H9 (cell line): Measurements from ENCODE around the gene SV2C. TPM values are rescaled to one million over a fixed set of nuclear protein-coding genes. Genes with fewer than 3 reads are reported as not detected.

ENCODE experiments used
- DNase-seq: peaks from one replicate; pipeline ENCODE4 v3.0.0-alpha.2; 2017
- H2AFZ ChIP-seq: one replicate; pipeline ENCODE4 v1.6.1; 2013; ENCODE audit warnings: mild to moderate bottlenecking, low read length, control low read depth, moderate library complexity
- H2AK5ac ChIP-seq: 2 replicates; pipeline ENCODE4 v1.6.1; 2013; ENCODE audit warnings: low read length, control low read depth, mixed read lengths; ENCODE audit not compliant: insufficient read length
- H2BK120ac ChIP-seq: one replicate; pipeline ENCODE4 v1.6.1; 2013; ENCODE audit warnings: low read depth, mild to moderate bottlenecking, low read length, control low read depth, inconsistent platforms; ENCODE audit not compliant: poor library complexity, severe bottlenecking
- H2BK12ac ChIP-seq: 2 replicates; pipeline ENCODE4 v1.6.1; 2013; ENCODE audit warnings: low read length, control low read depth, mixed read lengths, low read depth; ENCODE audit not compliant: insufficient read length
- H2BK15ac ChIP-seq: 2 replicates; pipeline ENCODE4 v1.6.1; 2013; ENCODE audit warnings: low read depth, low read length, control low read depth
- H2BK20ac ChIP-seq: one replicate; pipeline ENCODE4 v1.6.1; 2013; ENCODE audit warnings: low read depth, mild to moderate bottlenecking, low read length, control low read depth, inconsistent platforms; ENCODE audit not compliant: poor library complexity, severe bottlenecking
- H2BK5ac ChIP-seq: 2 replicates; pipeline ENCODE4 v1.6.1; 2013; ENCODE audit warnings: low read length, control low read depth, mixed read lengths; ENCODE audit not compliant: insufficient read length
- H3K14ac ChIP-seq: 2 replicates; pipeline ENCODE4 v1.6.1; 2013; ENCODE audit warnings: low read length, control low read depth; ENCODE audit not compliant: insufficient read depth
- H3K18ac ChIP-seq: 2 replicates; pipeline ENCODE4 v1.6.1; 2013; ENCODE audit warnings: low read depth, mild to moderate bottlenecking, mixed read lengths, low read length, control low read depth; ENCODE audit not compliant: insufficient read length
- H3K23ac ChIP-seq: 2 replicates; pipeline ENCODE4 v1.6.1; 2013; ENCODE audit warnings: low read length, control low read depth, mixed read lengths, low read depth; ENCODE audit not compliant: insufficient read length
- H3K23me2 ChIP-seq: 2 replicates; pipeline ENCODE4 v1.6.1; 2013; ENCODE audit warnings: low read depth, mild to moderate bottlenecking, mixed read lengths, low read length, control low read depth; ENCODE audit not compliant: insufficient read length, poor library complexity, severe bottlenecking
- H3K27ac ChIP-seq: 2 replicates; pipeline ENCODE4 v1.5.1; 2013; ENCODE audit warnings: low read length, control low read depth, mixed read lengths, low read depth; ENCODE audit not compliant: insufficient read length
- H3K27me3 ChIP-seq: 2 replicates; pipeline ENCODE4 v1.6.1; 2013; ENCODE audit warnings: low read length, control low read depth, inconsistent platforms; ENCODE audit not compliant: insufficient read depth
- H3K4ac ChIP-seq: 2 replicates; pipeline ENCODE4 v1.6.1; 2013; ENCODE audit warnings: low read depth, mild to moderate bottlenecking, control low read depth, inconsistent platforms, low read length, moderate library complexity
- H3K4me1 ChIP-seq: 2 replicates; pipeline ENCODE4 v1.6.1; 2013; ENCODE audit warnings: low read length, control low read depth, inconsistent platforms; ENCODE audit not compliant: insufficient read depth
- H3K4me2 ChIP-seq: 2 replicates; pipeline ENCODE4 v1.6.1; 2013; ENCODE audit warnings: low read length, control low read depth, mixed read lengths; ENCODE audit not compliant: insufficient read length, insufficient read depth
- H3K56ac ChIP-seq: 2 replicates; pipeline ENCODE4 v1.6.1; 2013; ENCODE audit warnings: low read depth, mild to moderate bottlenecking, mixed read lengths, low read length, control low read depth; ENCODE audit not compliant: insufficient read length
- H3K79me1 ChIP-seq: 2 replicates; pipeline ENCODE4 v1.6.1; 2013; ENCODE audit warnings: low read depth, mild to moderate bottlenecking, moderate library complexity, low read length, control low read depth, inconsistent platforms; ENCODE audit not compliant: insufficient read depth, poor library complexity, severe bottlenecking
- H3K79me2 ChIP-seq: 2 replicates; pipeline ENCODE4 v1.6.1; 2013; ENCODE audit warnings: low read length, control low read depth, inconsistent platforms; ENCODE audit not compliant: insufficient read depth
- H3K9ac ChIP-seq: 2 replicates; pipeline ENCODE4 v1.6.1; 2013; ENCODE audit warnings: low read length, control low read depth, mixed read lengths; ENCODE audit not compliant: insufficient read length; ENCODE audit errors: extremely low read depth
- H3K9me3 ChIP-seq: one replicate; pipeline ENCODE4 v1.6.1; 2013; ENCODE audit warnings: low read depth, low read length, inconsistent platforms; ENCODE audit not compliant: control insufficient read depth
- H3T11ph ChIP-seq: one replicate; pipeline ENCODE4 v1.6.1; 2013; ENCODE audit warnings: mild to moderate bottlenecking, low read length, control low read depth, inconsistent platforms
- H4K20me1 ChIP-seq: one replicate; pipeline ENCODE4 v1.6.1; 2013; ENCODE audit not compliant: control insufficient read depth, insufficient read length, insufficient read depth
- H4K5ac ChIP-seq: 2 replicates; pipeline ENCODE4 v1.6.1; 2013; ENCODE audit warnings: low read depth, mild to moderate bottlenecking, mixed read lengths, low read length, control low read depth; ENCODE audit not compliant: insufficient read length
- H4K8ac ChIP-seq: replicated peaks from 2 replicates; pipeline ENCODE4 v1.6.1; 2013; ENCODE audit warnings: low read length, control low read depth, mixed read lengths, low read depth; ENCODE audit not compliant: insufficient read length
- H4K91ac ChIP-seq: 2 replicates; pipeline ENCODE4 v1.6.1; 2013; ENCODE audit warnings: low read depth, mild to moderate bottlenecking, moderate library complexity, mixed read lengths, low read length, control low read depth; ENCODE audit not compliant: insufficient read length
- H3K27ac Mint-ChIP-seq, 3 experiments: 2 replicates in 2 of 3; 3 replicates in 1 of 3; pipeline ENCODE4 v1.8.0; 2020 to 2021; ENCODE audit warnings: mixed read lengths in 3 of 3, mild to moderate bottlenecking in 1 of 3, moderate library complexity in 1 of 3
- H3K27me3 Mint-ChIP-seq: 2 replicates; pipeline ENCODE4 v1.8.0; 2021; ENCODE audit warnings: low read depth, mild to moderate bottlenecking, moderate library complexity, mixed read lengths
- H3K36me3 Mint-ChIP-seq, 3 experiments: 2 replicates in 2 of 3; 3 replicates in 1 of 3; pipeline ENCODE4 v1.8.0; 2020 to 2021; ENCODE audit warnings: low read depth in 3 of 3, mixed read lengths in 3 of 3; ENCODE audit not compliant: insufficient read depth in 1 of 3
- H3K4me1 Mint-ChIP-seq, 2 experiments: 2 replicates each; pipeline ENCODE4 v1.8.0; 2020; ENCODE audit warnings: mixed read lengths in 2 of 2
- H3K4me3 Mint-ChIP-seq, 2 experiments: 2 replicates in 1 of 2; 3 replicates in 1 of 2; pipeline ENCODE4 v1.8.0; 2020 to 2021; ENCODE audit warnings: mild to moderate bottlenecking in 2 of 2, mixed read lengths in 2 of 2, moderate library complexity in 1 of 2
- H3K9me3 Mint-ChIP-seq, 2 experiments: 2 replicates in 1 of 2; 3 replicates in 1 of 2; pipeline ENCODE4 v1.8.0; 2020; ENCODE audit warnings: mild to moderate bottlenecking in 2 of 2, mixed read lengths in 2 of 2, moderate library complexity in 1 of 2
- CTCF ChIP-seq: fragments of 200-600 bp; sonication (generic); conservative IDR thresholded peaks from 3 replicates; pipeline ENCODE4 v1.8.0; 2021; ENCODE audit warnings: antibody characterized with exemption, mild to moderate bottlenecking
- WGBS: extraction: QIAGEN DNeasy Blood & Tissue Kit; methylation state at CpG from one replicate; pipeline ENCODE4 v1.1.7; 2013; ENCODE audit warnings: missing lambda C conversion rate, low lambda C conversion rate, mixed read lengths; ENCODE audit not compliant: insufficient read length; ENCODE audit errors: extremely low coverage; 5-methylcytosine and 5-hydroxymethylcytosine counted together
- total RNA-seq: library from RNA; stranded (reverse); gene quantifications from 2 replicates; pipeline ENCODE4 v1.2.1, GENCODE V29; 2021

Gene SV2C
- total RNA-seq, 1 experiment from 2014 or later = 0.09 TPM

- Histone ChIP-seq H3K23ac (no peak overlapping the region), H3K23me2 (no peaks in the 10 kb centered on the region), H3K4me2 (no peak overlapping the region), H3K79me1 (no peaks in the 10 kb centered on the region), H3K27me3 (no peaks in the 10 kb centered on the region), H3K18ac (no peak overlapping the region), H2BK20ac (no peak overlapping the region), H2BK5ac (no peak overlapping the region), H4K91ac (no peak overlapping the region), H3K27ac (no peak overlapping the region), H3K56ac (no peak overlapping the region), H3K79me2 (no peaks in the 10 kb centered on the region), H3K9ac (no peak overlapping the region), H3K14ac (no peak overlapping the region), H3K4me1 (peaks cover 4% of the 10 kb centered on the region; the same call in 1 of the 2 replicates), H2AK5ac (no peak overlapping the region), H3T11ph (no peak overlapping the region), H4K5ac (no peak overlapping the region), H3K4ac (no peak overlapping the region), H4K8ac (no peak overlapping the region), H3K9me3 (no peaks in the 10 kb centered on the region), H2AFZ (no peak overlapping the region), H2BK120ac (no peak overlapping the region), H2BK12ac (no peak overlapping the region), H4K20me1 (no peaks in the 10 kb centered on the region), H2BK15ac (no peak overlapping the region)
- TF ChIP-seq CTCF = no peak
- no peak overlapping the region for H3K27ac Mint-ChIP-seq
- H3K4me1 Mint-ChIP-seq = peaks cover 17 to 20% of the 10 kb centered on the region in 2 experiments
- no peaks in the 10 kb centered on the region for H3K9me3 Mint-ChIP-seq
- H3K36me3 Mint-ChIP-seq = no peaks in the 10 kb centered on the region
- WGBS = no CpG with 5 or more reads among the region's 2 CpGs
- no peak for DNase-seq
- H3K4me3 Mint-ChIP-seq = no peak overlapping the region
- no peaks in the 10 kb centered on the region for H3K27me3 Mint-ChIP-seq
Observed at GRCh38 chr5:76230711-76231285, 147.6 kb downstream of the SV2C start.
